Large intestine (tissue), 12 donors: ENCODE results near the gene C4BPB. TPM values are rescaled to one million over a fixed set of nuclear protein-coding genes. Genes with fewer than 3 reads are reported as not detected.
A peak's percentile ranks its signal among the peaks of the same experiment; 100 is the strongest.
"Not testable (repeated sequence)": the region's sequence is repeated elsewhere in the genome, so short reads cannot be mapped to it uniquely, and the experiment has no call there.

Experiments used
- DNase-seq, 2 donors: peaks; one replicate each; pipeline versions ENCODE4 v3.0.0 to v3.0.0-alpha.2; 2013
- H3K27ac ChIP-seq: one replicate; pipeline ENCODE4 v1.5.1; 2013; ENCODE audit warnings: low read length
- H3K27me3 ChIP-seq: 2 replicates; pipeline ENCODE4 v1.6.1; 2013; ENCODE audit warnings: low read length; ENCODE audit not compliant: control insufficient read depth, insufficient read depth
- H3K36me3 ChIP-seq: 2 replicates; pipeline ENCODE4 v1.6.1; 2013; ENCODE audit warnings: low read length; ENCODE audit not compliant: control insufficient read depth, insufficient read depth
- H3K4me1 ChIP-seq: one replicate; pipeline ENCODE4 v1.6.1; 2013; ENCODE audit warnings: low read length; ENCODE audit not compliant: control insufficient read depth, insufficient read depth
- H3K4me3 ChIP-seq: one replicate; pipeline ENCODE4 v1.5.1; 2013; ENCODE audit warnings: low read length
- H3K9me3 ChIP-seq: one replicate; pipeline ENCODE4 v1.6.1; 2013; ENCODE audit warnings: mild to moderate bottlenecking, low read depth, low read length, moderate library complexity; ENCODE audit not compliant: control insufficient read depth
- WGBS: methylation state at CpG from one replicate; pipeline ENCODE4 v1.1.5; 2013; ENCODE audit warnings: low lambda C conversion rate; ENCODE audit not compliant: insufficient coverage; 5-methylcytosine and 5-hydroxymethylcytosine counted together
- long read RNA-seq, 11 donors: transcript quantifications; one replicate each; lab custom pipeline, GENCODE V29; 2026
- polyA plus RNA-seq: library from polyadenylated mRNA; unstranded; fragments of 120-200 nt; gene quantifications from one replicate; pipeline ENCODE4 v1.2.1, GENCODE V29; 2013

The C4BPB gene, protein sequence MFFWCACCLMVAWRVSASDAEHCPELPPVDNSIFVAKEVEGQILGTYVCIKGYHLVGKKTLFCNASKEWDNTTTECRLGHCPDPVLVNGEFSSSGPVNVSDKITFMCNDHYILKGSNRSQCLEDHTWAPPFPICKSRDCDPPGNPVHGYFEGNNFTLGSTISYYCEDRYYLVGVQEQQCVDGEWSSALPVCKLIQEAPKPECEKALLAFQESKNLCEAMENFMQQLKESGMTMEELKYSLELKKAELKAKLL
- 0.48 TPM for polyA plus RNA-seq
- long read RNA-seq, donor 1, partial matches to known transcripts = 0 of 1 reads
- long read RNA-seq, donor 1, other reads (novel, unspliced or antisense) = 0 of 1 reads
- long read RNA-seq, donor 2 = 0 reads
- long read RNA-seq, donor 3 = 0 reads
- long read RNA-seq, donor 4 = 0 reads
- long read RNA-seq, donor 5, partial matches to known transcripts = 0 of 1 reads
- long read RNA-seq, donor 5, other reads (novel, unspliced or antisense) = 0 of 1 reads
- long read RNA-seq, donor 6, partial matches to known transcripts = 0 of 1 reads
- long read RNA-seq, donor 6, other reads (novel, unspliced or antisense) = 0 of 1 reads
- long read RNA-seq, donor 7, partial matches to known transcripts = 0 of 1 reads
- long read RNA-seq, donor 7, other reads (novel, unspliced or antisense) = 0 of 1 reads
- long read RNA-seq, donor 8 = 0 reads
- long read RNA-seq, donor 9, partial matches to known transcripts = 0 of 2 reads
- long read RNA-seq, donor 9, other reads (novel, unspliced or antisense) = 0 of 2 reads
- long read RNA-seq, donor 10 = 0 reads
- long read RNA-seq, donor 11 = 0 reads

DNA sequence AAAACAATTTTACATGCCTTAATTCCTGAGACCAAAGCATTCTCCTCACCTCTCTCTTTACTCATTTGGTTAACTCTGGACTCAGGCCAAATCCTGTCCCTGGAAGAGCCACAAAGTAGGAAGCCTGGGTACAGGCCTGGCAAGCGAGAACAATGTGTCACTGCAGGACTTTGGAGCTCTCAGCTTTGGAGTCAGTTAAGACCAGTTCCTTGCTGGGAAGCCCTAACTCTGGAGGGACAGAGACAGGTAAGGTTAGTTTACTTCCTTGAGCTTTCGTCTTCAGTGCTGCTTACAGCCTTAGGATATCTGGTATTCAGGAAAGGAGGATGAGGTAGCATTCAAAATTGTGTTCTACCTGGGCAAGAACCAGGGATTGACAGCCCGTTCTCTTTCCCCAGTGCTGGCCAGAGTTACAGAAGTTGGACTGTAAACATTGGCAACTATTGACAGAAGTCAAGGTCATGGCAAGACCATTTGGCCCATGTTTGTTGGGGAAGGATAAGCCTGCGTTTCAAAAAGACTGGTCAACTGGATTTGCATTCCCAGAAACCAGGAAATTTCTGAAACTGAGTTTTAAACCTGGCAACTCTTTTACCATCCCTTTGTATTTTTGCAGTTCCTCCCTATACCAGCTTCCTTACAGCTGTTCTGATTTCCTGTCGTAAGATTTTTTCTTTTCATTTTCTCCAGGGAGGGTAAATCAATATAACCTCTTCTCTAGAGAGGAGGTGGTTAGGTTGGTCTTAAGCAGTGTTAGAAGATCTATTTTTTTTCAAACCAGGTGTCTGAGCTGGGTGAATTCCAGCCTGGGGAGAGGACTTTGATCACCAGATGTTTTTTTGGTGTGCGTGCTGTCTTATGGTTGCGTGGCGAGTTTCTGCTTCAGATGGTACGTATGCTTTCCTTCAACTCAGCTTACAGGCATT, at the start of gene C4BPB:
TSS of gene C4BPB (plus strand) at position 160 of the 926 bp plus-strand sequence. CDS start at position 832, 672 bp downstream.
- H3K4me3 ChIP-seq = no peak within 1 kb of the TSS
- no peaks in the 10 kb centered on the region for H3K27me3 ChIP-seq
- no peaks in the 10 kb centered on the region for H3K36me3 ChIP-seq
- 53% methylated on average over 2 of the region's 9 CpGs for WGBS
- H3K4me1 ChIP-seq = peaks cover 6% of the 10 kb centered on the region
- DNase-seq = peak; percentile 58 to 70
- no peaks in the 10 kb centered on the region for H3K9me3 ChIP-seq
- peak within 1 kb of the TSS; percentile 4 for H3K27ac ChIP-seq

GRCh38 chr1:207039380-207040180, 49.1 kb upstream of the C4BPB start:
- Histone ChIP-seq H3K9me3 (no peaks in the 10 kb centered on the region), H3K27ac (no peak overlapping the region), H3K27me3 (no peaks in the 10 kb centered on the region), H3K4me1 (no peaks in the 10 kb centered on the region), H3K36me3 (no peaks in the 10 kb centered on the region), H3K4me3 (no peak overlapping the region)
- peak in 1 of 2 donors; percentile 15 for DNase-seq
- 60% methylated on average over 1 of the region's 4 CpGs for WGBS

GRCh38 chr1:207040181-207040533, 48.5 kb upstream of the C4BPB start:
- Histone ChIP-seq H3K4me3 (no peak overlapping the region), H3K36me3 (no peaks in the 10 kb centered on the region), H3K27ac (no peak overlapping the region), H3K9me3 (no peaks in the 10 kb centered on the region), H3K4me1 (no peaks in the 10 kb centered on the region), H3K27me3 (no peaks in the 10 kb centered on the region)
- no CpG with 5 or more reads among the region's 3 CpGs for WGBS
- no peak for DNase-seq

DNA sequence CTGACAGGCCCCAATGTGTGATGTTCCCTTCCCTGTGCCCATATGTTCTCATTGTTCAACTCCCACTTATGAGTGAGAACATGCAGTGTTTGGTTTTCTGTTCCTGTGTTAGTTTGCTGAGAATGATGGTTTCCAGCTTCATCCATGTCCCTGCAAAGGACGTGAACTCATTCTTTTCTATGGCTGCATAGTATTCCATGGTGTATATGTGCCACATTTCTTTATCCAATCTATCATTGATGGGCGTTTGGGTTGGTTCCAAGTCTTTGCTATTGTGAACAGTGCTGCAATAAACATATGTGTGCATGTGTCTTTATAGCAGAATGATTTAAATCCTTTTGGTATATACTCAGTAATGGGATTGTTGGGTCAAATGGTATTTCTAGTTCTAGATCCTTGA, 47.3 kb upstream of the C4BPB start:
- not testable (repeated sequence) for H3K9me3 ChIP-seq, H3K4me3 ChIP-seq, H3K36me3 ChIP-seq, H3K27me3 ChIP-seq, H3K4me1 ChIP-seq, H3K27ac ChIP-seq, DNase-seq
- WGBS = no CpG with 5 or more reads among the region's 2 CpGs

- Histone ChIP-seq H3K36me3 (peaks cover 14% of the 10 kb centered on the region), H3K27me3 (no peaks in the 10 kb centered on the region), H3K4me1 (no peaks in the 10 kb centered on the region), H3K4me3 (no peak overlapping the region), H3K9me3 (no peaks in the 10 kb centered on the region), H3K27ac (no peak overlapping the region)
- no peak for DNase-seq
- WGBS = no CpG with 5 or more reads among the region's 2 CpGs
These were observed 43.2 kb upstream of the C4BPB start for GRCh38 chr1:207045453-207045852.

GRCh38 chr1:207047505-207047904, 41.2 kb upstream of the C4BPB start:
- WGBS = 100% methylated on average over 1 of the region's 1 CpG
- peaks cover 10% of the 10 kb centered on the region for H3K4me1 ChIP-seq

GRCh38 chr1:207048041-207048440, 40.6 kb upstream of the C4BPB start:
- peaks cover 14% of the 10 kb centered on the region for H3K36me3 ChIP-seq
- 89% methylated on average over 3 of the region's 6 CpGs for WGBS
- DNase-seq = no peak
- peaks cover 10% of the 10 kb centered on the region for H3K4me1 ChIP-seq
- no peak overlapping the region for H3K4me3 ChIP-seq
- no peak overlapping the region for H3K27ac ChIP-seq
- H3K27me3 ChIP-seq = no peaks in the 10 kb centered on the region
- no peaks in the 10 kb centered on the region for H3K9me3 ChIP-seq

More at GRCh38 chr1:207047505-207047904, 41.2 kb upstream of the C4BPB start:
- Histone ChIP-seq H3K27ac (no peak overlapping the region), H3K36me3 (peaks cover 14% of the 10 kb centered on the region), H3K27me3 (no peaks in the 10 kb centered on the region), H3K4me3 (no peak overlapping the region), H3K9me3 (no peaks in the 10 kb centered on the region)
- DNase-seq = no peak

DNA sequence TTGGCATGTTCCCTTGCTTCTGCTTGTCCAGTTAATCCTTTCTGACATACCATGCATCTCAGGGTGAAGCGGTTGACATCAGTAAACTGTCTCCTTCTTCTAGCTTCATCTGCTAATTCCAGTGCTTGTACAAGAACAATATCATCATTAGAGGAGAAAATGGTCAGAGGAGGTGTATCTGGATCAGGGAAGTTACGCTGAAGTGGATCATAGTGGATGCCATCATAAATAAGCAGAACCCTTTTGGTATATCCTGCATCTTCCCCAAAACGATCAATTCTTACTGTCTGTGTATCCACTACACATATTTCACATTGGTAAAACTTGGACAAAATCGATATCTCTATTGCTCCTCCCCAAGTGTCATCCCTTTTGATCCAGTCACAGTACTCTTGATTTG, 39.6 kb upstream of the C4BPB start:
- 100% methylated on average over 1 of the region's 4 CpGs for WGBS

GRCh38 chr1:207049514-207049913, 39.1 kb upstream of the C4BPB start:
- Histone ChIP-seq H3K36me3 (peaks cover 14% of the 10 kb centered on the region), H3K27me3 (no peaks in the 10 kb centered on the region), H3K27ac (no peak overlapping the region), H3K4me1 (peaks cover 17% of the 10 kb centered on the region), H3K9me3 (no peaks in the 10 kb centered on the region), H3K4me3 (peak overlapping the region; percentile 95)
- no CpG with 5 or more reads among the region's 8 CpGs for WGBS
- no peak for DNase-seq

More for the DNA sequence above, 39.6 kb upstream of the C4BPB start:
- no peaks in the 10 kb centered on the region for H3K27me3 ChIP-seq
- H3K27ac ChIP-seq = no peak overlapping the region
- H3K4me3 ChIP-seq = no peak overlapping the region
- H3K9me3 ChIP-seq = no peaks in the 10 kb centered on the region
- H3K4me1 ChIP-seq = peaks cover 12% of the 10 kb centered on the region
- peaks cover 14% of the 10 kb centered on the region for H3K36me3 ChIP-seq
- no peak for DNase-seq
